ENCODE data around the gene CACNA1C. TPM values are rescaled to one million over a fixed set of nuclear protein-coding genes. Genes with fewer than 3 reads are reported as not detected.

CACNA1C gene
- total RNA-seq, 1 experiment from 2014 or later, result not detected

DNA sequence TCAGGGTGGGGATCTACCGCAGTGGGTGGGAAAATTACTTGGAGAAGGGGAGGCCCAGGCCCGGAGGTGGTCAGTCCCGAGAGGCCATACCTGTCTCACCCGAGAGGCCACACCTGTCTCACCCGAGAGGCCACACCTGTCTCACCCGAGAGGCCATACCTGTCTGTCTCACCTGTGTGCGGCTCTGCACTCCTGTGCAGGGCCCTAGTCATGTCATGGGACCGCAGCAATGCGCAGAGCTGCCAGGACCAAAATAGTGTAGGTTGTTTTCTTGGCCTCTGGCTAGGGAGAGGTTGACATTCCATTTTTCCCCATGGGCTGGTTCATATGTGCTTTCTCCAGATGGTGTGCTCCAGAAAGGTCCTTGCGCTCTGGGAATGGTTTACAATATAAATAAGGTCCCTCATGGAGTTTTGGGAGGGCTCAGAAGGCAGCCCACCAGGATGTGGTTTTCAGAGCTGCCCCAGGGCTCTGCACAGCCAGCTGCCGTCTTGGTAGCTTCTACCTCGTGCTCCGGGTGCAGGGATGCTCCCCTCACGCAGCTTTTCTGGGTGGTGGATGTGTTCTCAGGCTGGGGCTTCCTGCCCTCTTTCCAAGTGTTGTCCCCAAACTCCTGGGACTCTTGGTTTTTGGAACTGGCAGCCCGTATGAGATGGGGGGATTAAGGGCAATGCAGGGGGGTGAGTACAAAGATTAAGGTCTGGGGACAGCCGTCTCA is 58.2 kb downstream of the CACNA1C start:
- peaks cover 88% of the 10 kb centered on the region for H3K27me3 ChIP-seq (ENCODE audit: insufficient read depth, low read depth)
- H3K27ac ChIP-seq, result no peak overlapping the region
- ChIA-PET POLR2A (ENCODE audit: unreplicated experiment) (no interaction called here), CTCF (interaction anchor here (0.7 kb wide), 1 partner anchor 151 kb away, joined by 5 read pairs; no protein-coding TSS in a partner anchor)
- intact Hi-C loops (cut with micrococcal nuclease; ENCODE audit: unreplicated experiment), result no loop called here
- H3K79me2 ChIP-seq (ENCODE audit: low read depth), result no peaks in the 10 kb centered on the region
- no peak overlapping the region for H2AFZ ChIP-seq
- H3K4me2 ChIP-seq, result no peak overlapping the region
- H3K9me2 ChIP-seq (ENCODE audit: insufficient read depth), result no peaks in the 10 kb centered on the region
- no peak for DNase-seq
- no peaks in the 10 kb centered on the region for H4K20me1 ChIP-seq (ENCODE audit: insufficient read depth)
- TF ChIP-seq, protein P1, sequence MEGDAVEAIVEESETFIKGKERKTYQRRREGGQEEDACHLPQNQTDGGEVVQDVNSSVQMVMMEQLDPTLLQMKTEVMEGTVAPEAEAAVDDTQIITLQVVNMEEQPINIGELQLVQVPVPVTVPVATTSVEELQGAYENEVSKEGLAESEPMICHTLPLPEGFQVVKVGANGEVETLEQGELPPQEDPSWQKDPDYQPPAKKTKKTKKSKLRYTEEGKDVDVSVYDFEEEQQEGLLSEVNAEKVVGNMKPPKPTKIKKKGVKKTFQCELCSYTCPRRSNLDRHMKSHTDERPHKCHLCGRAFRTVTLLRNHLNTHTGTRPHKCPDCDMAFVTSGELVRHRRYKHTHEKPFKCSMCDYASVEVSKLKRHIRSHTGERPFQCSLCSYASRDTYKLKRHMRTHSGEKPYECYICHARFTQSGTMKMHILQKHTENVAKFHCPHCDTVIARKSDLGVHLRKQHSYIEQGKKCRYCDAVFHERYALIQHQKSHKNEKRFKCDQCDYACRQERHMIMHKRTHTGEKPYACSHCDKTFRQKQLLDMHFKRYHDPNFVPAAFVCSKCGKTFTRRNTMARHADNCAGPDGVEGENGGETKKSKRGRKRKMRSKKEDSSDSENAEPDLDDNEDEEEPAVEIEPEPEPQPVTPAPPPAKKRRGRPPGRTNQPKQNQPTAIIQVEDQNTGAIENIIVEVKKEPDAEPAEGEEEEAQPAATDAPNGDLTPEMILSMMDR (conservative IDR thresholded peaks at IDR 0.05), result no peak
- TF ChIP-seq EZH2 (IDR thresholded peaks at IDR 0.05; ENCODE audit: low read depth), result no peak
- BruUV-seq (replicated peaks), result no TSS peak
- no peak overlapping the region for H3K4me3 ChIP-seq
- no peaks in the 10 kb centered on the region for H3K4me1 ChIP-seq (replicated peaks; ENCODE audit: insufficient read depth)
- H3K36me3 ChIP-seq (ENCODE audit: low read depth), result no peaks in the 10 kb centered on the region
- no peaks in the 10 kb centered on the region for H3K9me3 ChIP-seq (ENCODE audit: insufficient read depth, low read depth)
- H3F3A ChIP-seq (ENCODE audit: insufficient read depth, low read depth), result no peaks in the 10 kb centered on the region

GRCh38 chr12:2111826-2112225 is 59.0 kb downstream of the CACNA1C start:
- Histone ChIP-seq H3K4me2 (no peak overlapping the region), H3K9me3 (ENCODE audit: insufficient read depth, low read depth) (no peaks in the 10 kb centered on the region), H3K9me2 (ENCODE audit: insufficient read depth) (no peaks in the 10 kb centered on the region), H3K4me3 (no peak overlapping the region), H3K27ac (no peak overlapping the region), H4K20me1 (ENCODE audit: insufficient read depth) (no peaks in the 10 kb centered on the region), H3K36me3 (ENCODE audit: low read depth) (no peaks in the 10 kb centered on the region), H3F3A (ENCODE audit: insufficient read depth, low read depth) (no peaks in the 10 kb centered on the region), H2AFZ (no peak overlapping the region), H3K79me2 (ENCODE audit: low read depth) (no peaks in the 10 kb centered on the region), H3K4me1 (replicated peaks; ENCODE audit: insufficient read depth) (no peaks in the 10 kb centered on the region), H3K27me3 (ENCODE audit: insufficient read depth, low read depth) (peaks cover 96% of the 10 kb centered on the region)
- BruUV-seq (replicated peaks), result no TSS peak
- ChIA-PET CTCF (no interaction called here), POLR2A (ENCODE audit: unreplicated experiment) (no interaction called here)
- TF ChIP-seq, protein P1 (conservative IDR thresholded peaks at IDR 0.05), result no peak
- no peak for TF ChIP-seq EZH2 (IDR thresholded peaks at IDR 0.05; ENCODE audit: low read depth)
- intact Hi-C loops (cut with micrococcal nuclease; ENCODE audit: unreplicated experiment), result no loop called here
- no peak for DNase-seq

- H3K36me3 ChIP-seq (ENCODE audit: low read depth), result no peaks in the 10 kb centered on the region
- TF ChIP-seq EZH2 (IDR thresholded peaks at IDR 0.05; ENCODE audit: low read depth), result no peak
- no peaks in the 10 kb centered on the region for H3K79me2 ChIP-seq (ENCODE audit: low read depth)
- intact Hi-C loops (cut with micrococcal nuclease; ENCODE audit: unreplicated experiment), result no loop called here
- no peak overlapping the region for H3K27ac ChIP-seq
- POLR2A ChIA-PET (ENCODE audit: unreplicated experiment), result no interaction called here
- no peaks in the 10 kb centered on the region for H3K4me1 ChIP-seq (replicated peaks; ENCODE audit: insufficient read depth)
- H4K20me1 ChIP-seq (ENCODE audit: insufficient read depth), result no peaks in the 10 kb centered on the region
- H3F3A ChIP-seq (ENCODE audit: insufficient read depth, low read depth), result no peaks in the 10 kb centered on the region
- no peak overlapping the region for H3K4me3 ChIP-seq
- BruUV-seq (replicated peaks), result no TSS peak
- no peak overlapping the region for H2AFZ ChIP-seq
- DNase-seq, result no peak
- H3K4me2 ChIP-seq, result no peak overlapping the region
- no peaks in the 10 kb centered on the region for H3K9me3 ChIP-seq (ENCODE audit: insufficient read depth, low read depth)
- H3K27me3 ChIP-seq (ENCODE audit: insufficient read depth, low read depth), result peaks cover 100% of the 10 kb centered on the region
- no peaks in the 10 kb centered on the region for H3K9me2 ChIP-seq (ENCODE audit: insufficient read depth)
- CTCF ChIA-PET, result no interaction called here
These were observed 59.6 kb downstream of the CACNA1C start for GRCh38 chr12:2112401-2112800.

Data from PC-9 (cell line).